ENCODE results near the gene SPRR3. TPM values are rescaled to one million over a fixed set of nuclear protein-coding genes. Genes with fewer than 3 reads are reported as not detected.

SPRR3 gene
- total RNA-seq, 2 donors from 2014 or later, result not detected

GRCh38 chr1:153032677-153033308 lies 31.2 kb downstream of the SPRR3 start:
- Mint-ChIP-seq H3K27me3 (peaks cover 46% of the 10 kb centered on the region), H3K36me3 (ENCODE audit: low read depth) (no peaks in the 10 kb centered on the region), H3K4me3 (no peak overlapping the region), H3K4me1 (no peaks in the 10 kb centered on the region), H3K27ac (no peak overlapping the region)
- ATAC-seq (no peak), DNase-seq (no peak)
- H3K9me3 ChIP-seq (ENCODE audit: control insufficient read depth, low read length, poor library complexity, severe bottlenecking), result no peaks in the 10 kb centered on the region

- Mint-ChIP-seq H3K27ac (no peak overlapping the region), H3K27me3 (peaks cover 59% of the 10 kb centered on the region), H3K4me1 (no peaks in the 10 kb centered on the region), H3K36me3 (ENCODE audit: low read depth) (no peaks in the 10 kb centered on the region), H3K4me3 (no peak overlapping the region)
- H3K9me3 ChIP-seq (ENCODE audit: control insufficient read depth, low read length, poor library complexity, severe bottlenecking), result no peaks in the 10 kb centered on the region
- DNase-seq (no peak), ATAC-seq (no peak)
Measured at GRCh38 chr1:153035211-153035610, 33.7 kb downstream of the SPRR3 start.

GRCh38 chr1:153040950-153041631 lies 39.5 kb downstream of the SPRR3 start, which contains the start of gene SPRR2D:
Gene SPRR2D, minus strand, starts transcription at chr1:153041120. Its CDS starts 774 bp downstream, at chr1:153040346.
- ATAC-seq (no peak), DNase-seq (no peak)

GRCh38 chr1:153049211-153049610 lies 47.7 kb downstream of the SPRR3 start:
- H3K4me1 Mint-ChIP-seq, result no peaks in the 10 kb centered on the region
- peaks cover 29% of the 10 kb centered on the region for H3K27me3 Mint-ChIP-seq
- no peaks in the 10 kb centered on the region for H3K9me3 ChIP-seq (ENCODE audit: control insufficient read depth, low read length, poor library complexity, severe bottlenecking)
- no peaks in the 10 kb centered on the region for H3K36me3 Mint-ChIP-seq (ENCODE audit: low read depth)
- H3K27ac Mint-ChIP-seq, result no peak overlapping the region
- H3K4me3 Mint-ChIP-seq, result no peak overlapping the region
- DNase-seq (no peak), ATAC-seq (no peak)

More at GRCh38 chr1:153040950-153041631, 39.5 kb downstream of the SPRR3 start, which contains the start of gene SPRR2D:
- Mint-ChIP-seq H3K4me3 (no peak within 1 kb of the TSS), H3K27ac (no peak within 1 kb of the TSS), H3K4me1 (no peaks in the 10 kb centered on the region), H3K27me3 (peaks cover 79% of the 10 kb centered on the region), H3K36me3 (ENCODE audit: low read depth) (no peaks in the 10 kb centered on the region)
- H3K9me3 ChIP-seq (ENCODE audit: control insufficient read depth, low read length, poor library complexity, severe bottlenecking), result no peaks in the 10 kb centered on the region

Other genes starting within 250 kb of the SPRR3 start
- gene KPRP, start 243.7 kb upstream of the SPRR3 start, total RNA-seq, result not detected
- not detected for gene LCE1F, start 226.6 kb upstream of the SPRR3 start, total RNA-seq
- not detected for gene LCE1E, start 215.5 kb upstream of the SPRR3 start, total RNA-seq
- gene LCE1D, start 205.0 kb upstream of the SPRR3 start, total RNA-seq, result not detected
- gene LCE1C, start 195.1 kb upstream of the SPRR3 start, total RNA-seq, result not detected
- gene LCE1B, start 189.8 kb upstream of the SPRR3 start, total RNA-seq, result not detected
- gene LCE1A, start 174.3 kb upstream of the SPRR3 start, total RNA-seq, result not detected
- not detected for gene LCE6A, start 158.9 kb upstream of the SPRR3 start, total RNA-seq
- gene LCE7A, start 141.8 kb upstream of the SPRR3 start, total RNA-seq, result not detected
- gene SMCP, start 123.4 kb upstream of the SPRR3 start, total RNA-seq, result not detected
- not detected for gene IVL, start 93.2 kb upstream of the SPRR3 start, total RNA-seq
- not detected for gene SPRR5, start 54.5 kb upstream of the SPRR3 start, total RNA-seq
- gene SPRR4, start 31.1 kb upstream of the SPRR3 start, total RNA-seq, result not detected
- gene SPRR1A, start 17.7 kb upstream of the SPRR3 start, total RNA-seq, result not detected
- not detected for gene SPRR1B, start 29.5 kb downstream of the SPRR3 start, total RNA-seq
- not detected for gene SPRR2D, start 39.4 kb downstream of the SPRR3 start, total RNA-seq
- not detected for gene SPRR2A, start 55.8 kb downstream of the SPRR3 start, total RNA-seq
- gene SPRR2B, start 69.9 kb downstream of the SPRR3 start, total RNA-seq, result not detected
- not detected for gene SPRR2E, start 92.8 kb downstream of the SPRR3 start, total RNA-seq
- not detected for gene SPRR2F, start 111.8 kb downstream of the SPRR3 start, total RNA-seq
- gene SPRR2G, start 149.1 kb downstream of the SPRR3 start, total RNA-seq, result not detected
- not detected for gene LELP1, start 201.7 kb downstream of the SPRR3 start, total RNA-seq
- gene PRR9, start 215.8 kb downstream of the SPRR3 start, total RNA-seq, result not detected